HepG2 (cell line): ENCODE measurements around the gene GLIS1. TPM values are rescaled to one million over a fixed set of nuclear protein-coding genes. Genes with fewer than 3 reads are reported as not detected.

ENCODE experiments used
- AFF4 ChIP-seq: sonication (generic); formaldehyde crosslinking; IDR thresholded peaks from 2 replicates; pipeline ENCODE4 v1.4.0; 2020; ENCODE audit warnings: missing genetic modification reagents
- GATAD2A ChIP-seq: IDR thresholded peaks from 2 replicates; pipeline ENCODE4 v1.6.1; 2016
- PHF5A ChIP-seq: IDR thresholded peaks from one replicate; pipeline ENCODE4 v1.6.1; 2018; ENCODE audit warnings: low read depth, missing genetic modification reagents; ENCODE audit not compliant: unreplicated experiment
- TAF15 ChIP-seq: fragments of 200-400 bp; formaldehyde crosslinking; IDR thresholded peaks from one replicate; pipeline ENCODE4 v1.6.1; 2018; ENCODE audit warnings: mild to moderate bottlenecking, low read depth, low read length; ENCODE audit not compliant: poor library complexity, severe bottlenecking
- TEAD2 ChIP-seq: sonication (generic); formaldehyde crosslinking; IDR thresholded peaks from 2 replicates; pipeline ENCODE4 v1.9.0; 2021; ENCODE audit warnings: missing genetic modification reagents
- ZNF280D ChIP-seq: sonication (generic); formaldehyde crosslinking; IDR thresholded peaks from 2 replicates; pipeline ENCODE4 v1.5.1; 2020; ENCODE audit warnings: mild to moderate bottlenecking, missing genetic modification reagents
- ZNF431 ChIP-seq: sonication (generic); formaldehyde crosslinking; IDR thresholded peaks from 2 replicates; pipeline ENCODE4 v1.9.0; 2022; ENCODE audit warnings: missing genetic modification reagents, low read depth, mild to moderate bottlenecking, borderline replicate concordance
- ZNF878 ChIP-seq: sonication (generic); formaldehyde crosslinking; IDR thresholded peaks from 2 replicates; pipeline ENCODE4 v1.8.1; 2023; ENCODE audit warnings: mild to moderate bottlenecking, missing genetic modification reagents, moderate library complexity
- ZSCAN5A ChIP-seq: sonication (generic); formaldehyde crosslinking; IDR thresholded peaks from 2 replicates; pipeline ENCODE4 v1.8.0; 2022; ENCODE audit warnings: mild to moderate bottlenecking, missing genetic modification reagents, borderline replicate concordance
- polyA plus RNA-seq, 8 experiments: library from polyadenylated mRNA; depleted of rRNA in 3 of 8; stranded (reverse) in 7 of 8; unstranded in 1 of 8; fragments of >200 nt; fragmentation: Illumina TruSeq in 4 of 8; extraction: Trizol in 4 of 8; gene quantifications; 2 replicates each; pipeline versions ENCODE4 v1.2.1 to v1.2.3, GENCODE V29; 2011 to 2016; ENCODE audit warnings: low read depth in 4 of 8, missing spikeins in 1 of 8, mixed read lengths in 1 of 8; ENCODE audit not compliant: insufficient read depth in 1 of 8
- total RNA-seq, 5 experiments: library from RNA; depleted of rRNA; stranded (reverse); fragments of >200 nt; fragmentation: Illumina TruSeq; extraction: Trizol; gene quantifications; 2 replicates each; pipeline ENCODE4 v1.2.3, GENCODE V29; 2016; ENCODE audit warnings: low read depth in 1 of 5
- TF ChIP-seq, protein P1 (sequence below): sonication (generic); formaldehyde crosslinking; IDR thresholded peaks from 2 replicates; pipeline ENCODE4 v1.4.0; 2020; ENCODE audit warnings: missing genetic modification reagents, mild to moderate bottlenecking, borderline replicate concordance

GLIS1 gene
- total and polyA plus RNA-seq, 2 of the 13 experiments (the other 11 are each of a cell fraction or from before 2014, with no cell fraction given), result 0.03 TPM; not detected in 1

DNA sequence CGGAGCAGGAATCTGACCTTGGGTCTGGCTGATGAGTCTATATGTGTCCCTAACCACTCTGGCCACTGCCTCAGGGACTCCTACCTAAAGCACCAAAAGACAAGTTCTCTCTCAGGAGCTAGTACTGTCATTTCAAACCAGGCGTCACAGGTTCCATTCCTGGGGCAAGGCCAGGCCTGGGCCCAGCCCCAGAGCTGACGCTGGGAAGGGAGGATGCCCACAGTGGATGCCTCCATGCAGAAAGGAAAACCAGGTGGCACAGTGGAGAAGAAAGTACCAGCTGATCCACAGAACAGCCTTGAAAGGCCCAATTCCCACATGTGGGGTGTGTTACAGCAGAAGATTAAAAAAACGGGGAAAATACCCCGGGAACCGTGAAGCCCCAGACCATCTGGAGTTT is 202.4 kb downstream of the GLIS1 start (continued):
- TF ChIP-seq ZNF280D (CRISPR knock-in tag) (no peak), TEAD2 (CRISPR knock-in tag) (no peak), AFF4 (CRISPR knock-in tag) (no peak), GATAD2A (no peak), TAF15 (no peak), ZNF878 (CRISPR knock-in tag) (no peak), ZSCAN5A (CRISPR knock-in tag) (no peak), PHF5A (no peak), ZNF431 (CRISPR knock-in tag) (no peak)
- TF ChIP-seq, protein P1, sequence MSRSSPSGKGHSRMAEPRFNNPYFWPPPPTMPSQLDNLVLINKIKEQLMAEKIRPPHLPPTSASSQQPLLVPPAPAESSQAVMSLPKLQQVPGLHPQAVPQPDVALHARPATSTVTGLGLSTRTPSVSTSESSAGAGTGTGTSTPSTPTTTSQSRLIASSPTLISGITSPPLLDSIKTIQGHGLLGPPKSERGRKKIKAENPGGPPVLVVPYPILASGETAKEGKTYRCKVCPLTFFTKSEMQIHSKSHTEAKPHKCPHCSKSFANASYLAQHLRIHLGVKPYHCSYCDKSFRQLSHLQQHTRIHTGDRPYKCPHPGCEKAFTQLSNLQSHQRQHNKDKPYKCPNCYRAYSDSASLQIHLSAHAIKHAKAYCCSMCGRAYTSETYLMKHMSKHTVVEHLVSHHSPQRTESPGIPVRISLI (CRISPR knock-in tag), result no peak
- TF ChIP-seq, all 625 proteins: peak for 0
